Heart right ventricle (tissue), 16 donors: Measurements from ENCODE around the gene ATP2B2. TPM values are rescaled to one million over a fixed set of nuclear protein-coding genes. Genes with fewer than 3 reads are reported as not detected.

Source experiments
- ATAC-seq, 8 donors: fragments of 200-7000 bp; cut with Tn5 transposase; one replicate each; pipeline ENCODE4 v1.9.1; 2020; ENCODE audit warnings: mild to moderate bottlenecking in 8 of 8, moderate library complexity in 8 of 8, moderate number of reproducible peaks in 1 of 8
- DNase-seq, 2 donors: peaks; one replicate each; pipeline ENCODE4 v3.0.0-alpha.2; 2020
- H3K27ac ChIP-seq, 10 donors: fragments of 200-600 bp; sonication (generic) in 2 of 10; one replicate each; pipeline versions ENCODE4 v1.5.0 to v1.8.0; 2020 to 2022; ENCODE audit warnings: mild to moderate bottlenecking in 3 of 10
- H3K27me3 ChIP-seq, 7 donors: fragments of 200-600 bp; one replicate each; pipeline ENCODE4 v1.8.0; 2021 to 2022; ENCODE audit warnings: mild to moderate bottlenecking in 2 of 7
- H3K36me3 ChIP-seq, 9 donors: fragments of 200-600 bp; sonication (generic) in 1 of 9; one replicate each; pipeline versions ENCODE4 v1.5.0 to v1.8.0; 2020 to 2022; ENCODE audit warnings: mild to moderate bottlenecking in 2 of 9
- H3K4me1 ChIP-seq, 9 donors: fragments of 200-600 bp; sonication (generic) in 1 of 9; one replicate each; pipeline versions ENCODE4 v1.5.0 to v1.8.0; 2020 to 2022; ENCODE audit warnings: mild to moderate bottlenecking in 4 of 9
- H3K4me3 ChIP-seq, 10 donors: fragments of 200-600 bp; sonication (generic) in 2 of 10; one replicate each; pipeline versions ENCODE4 v1.5.0 to v1.8.0; 2020 to 2022; ENCODE audit warnings: mild to moderate bottlenecking in 7 of 10, moderate library complexity in 2 of 10
- H3K9me3 ChIP-seq, 11 donors: fragments of 200-600 bp in 10 of 11; sonication (generic) in 2 of 11; one replicate each; pipeline versions ENCODE4 v1.5.0 to v1.8.0; 2013 to 2022; ENCODE audit warnings: mild to moderate bottlenecking in 2 of 11, control low read depth in 1 of 11, moderate library complexity in 1 of 11
- WGBS, 2 donors: extraction: QIAGEN DNeasy Blood & Tissue Kit; methylation state at CpG; one replicate each; pipeline ENCODE4 v1.1.7; 2013; ENCODE audit warnings: inconsistent platforms in 1 of 2; 5-methylcytosine and 5-hydroxymethylcytosine counted together
- intact Hi-C, 10 donors: fragments of 100-400 bp; cut with DNase I; formaldehyde crosslinking; loops; one replicate each; pipeline versions ENCODE4 v1.11.1 to v1.14.2; 2022
- polyA plus RNA-seq, 2 donors: library from polyadenylated mRNA; stranded (reverse); fragments of 200-250 nt; gene quantifications; one replicate each; pipeline ENCODE4 v1.2.3, GENCODE V29; 2013
- total RNA-seq, 10 donors: library from RNA; stranded (reverse); fragmentation: NEBNext Ultra II Directional in 3 of 10; extraction: Animal tissue kit (Norgen Biotek cat#: 25700) in 3 of 10; gene quantifications; one replicate each; pipeline versions ENCODE4 v1.2.1 to v1.2.4, GENCODE V29; 2021 to 2023
- TF ChIP-seq, protein P1 (sequence below), 9 donors: fragments of 200-600 bp; sonication (generic) in 2 of 9; IDR thresholded peaks; one replicate each; pipeline versions ENCODE4 v1.5.0 to v1.8.0; 2021 to 2022; ENCODE audit warnings: antibody characterized with exemption in 9 of 9, mild to moderate bottlenecking in 5 of 9, moderate library complexity in 1 of 9
- donor health status: Arrhythmogenic right ventricular cardiomyopathy.
- donor health status: ischemic (EF 13 %, LVEDD 7.1; RV severe dilation, severe dysfunction).
- donor health status: healthy with polysubstance abuse.
- donor health status: DM: no; HTN: yes; CAD: no.
- donor health status: DM: no; HTN: no; CAD: no.
- donor health status: ischemic (EF 25% LVEDD 6.9; RV normal size, moderate dysfunction).
- donor health status: ischemic (EF 25% LVEDD 5.7; RV mildly dilated, moderate dysfunction).
- donor health status: healthy.
- donor health status: DM: yes; HTN: yes; CAD: no.
- donor health status: Ischemic cardiomyopathy.
- donor health status: ischemic (EF 35%, LVEDD 5.7; RV mildly dilated, moderate dysfunction).
- donor health status: nonischemic (EF 11% LVEDD 7.7; RV severe dilation, severe dysfunction).
- donor health status: DM: yes; HTN: yes; CAD: no.
- donor health status: PGD.
- donor health status: ischemic (EF 29% LVEDD 5.4; RV normal size, mild dysfunction).
- donor health status: nonischemic (EF 23%, LVEDD 6.1; RV moderate dilation, normal function).

Gene ATP2B2
- total and polyA plus RNA-seq, 12 donors = under 0.01 to 0.30 (median 0.11) TPM; not detected in 4

DNA sequence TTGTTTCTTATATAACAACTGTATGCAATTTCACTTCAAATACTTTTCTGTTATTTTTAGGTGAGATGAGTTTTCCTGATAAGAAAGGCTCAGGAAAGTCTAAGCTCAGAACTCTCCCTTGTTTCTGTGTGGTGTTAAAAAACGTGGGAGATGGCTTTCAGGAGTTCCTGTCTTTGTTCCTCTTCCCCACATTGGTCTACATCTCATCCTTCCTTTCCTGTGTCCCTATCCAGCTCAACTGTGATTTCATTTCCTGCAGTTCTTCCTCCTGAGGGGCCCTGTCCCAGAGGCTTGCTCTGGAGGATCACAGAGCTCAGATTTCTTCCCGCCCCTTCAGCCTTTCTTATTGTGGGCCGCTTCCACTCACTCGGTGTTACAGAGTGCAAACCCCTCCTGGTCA, 195.7 kb downstream of the ATP2B2 start:
- peaks cover 0 to 27% (median 6%) of the 10 kb centered on the region in 9 donors for H3K4me1 ChIP-seq
- peak overlapping the region in 2 of 10 donors; percentile 27 to 29 for H3K27ac ChIP-seq
- no peaks in the 10 kb centered on the region for H3K9me3 ChIP-seq
- peak in 6 of 8 donors; percentile 32 to 80 (median 63) for ATAC-seq
- H3K4me3 ChIP-seq = no peak overlapping the region
- H3K36me3 ChIP-seq = peaks cover 0 to 100% (median 35%) of the 10 kb centered on the region in 9 donors
- intact Hi-C loops = no loop called here
- TF ChIP-seq, protein P1, sequence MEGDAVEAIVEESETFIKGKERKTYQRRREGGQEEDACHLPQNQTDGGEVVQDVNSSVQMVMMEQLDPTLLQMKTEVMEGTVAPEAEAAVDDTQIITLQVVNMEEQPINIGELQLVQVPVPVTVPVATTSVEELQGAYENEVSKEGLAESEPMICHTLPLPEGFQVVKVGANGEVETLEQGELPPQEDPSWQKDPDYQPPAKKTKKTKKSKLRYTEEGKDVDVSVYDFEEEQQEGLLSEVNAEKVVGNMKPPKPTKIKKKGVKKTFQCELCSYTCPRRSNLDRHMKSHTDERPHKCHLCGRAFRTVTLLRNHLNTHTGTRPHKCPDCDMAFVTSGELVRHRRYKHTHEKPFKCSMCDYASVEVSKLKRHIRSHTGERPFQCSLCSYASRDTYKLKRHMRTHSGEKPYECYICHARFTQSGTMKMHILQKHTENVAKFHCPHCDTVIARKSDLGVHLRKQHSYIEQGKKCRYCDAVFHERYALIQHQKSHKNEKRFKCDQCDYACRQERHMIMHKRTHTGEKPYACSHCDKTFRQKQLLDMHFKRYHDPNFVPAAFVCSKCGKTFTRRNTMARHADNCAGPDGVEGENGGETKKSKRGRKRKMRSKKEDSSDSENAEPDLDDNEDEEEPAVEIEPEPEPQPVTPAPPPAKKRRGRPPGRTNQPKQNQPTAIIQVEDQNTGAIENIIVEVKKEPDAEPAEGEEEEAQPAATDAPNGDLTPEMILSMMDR (IDR thresholded peaks at IDR 0.05) = no peak
- 47 to 54% methylated on average over 4 of the region's 4 CpGs for WGBS, 2 donors
- DNase-seq = no peak
- no peaks in the 10 kb centered on the region for H3K27me3 ChIP-seq

DNA sequence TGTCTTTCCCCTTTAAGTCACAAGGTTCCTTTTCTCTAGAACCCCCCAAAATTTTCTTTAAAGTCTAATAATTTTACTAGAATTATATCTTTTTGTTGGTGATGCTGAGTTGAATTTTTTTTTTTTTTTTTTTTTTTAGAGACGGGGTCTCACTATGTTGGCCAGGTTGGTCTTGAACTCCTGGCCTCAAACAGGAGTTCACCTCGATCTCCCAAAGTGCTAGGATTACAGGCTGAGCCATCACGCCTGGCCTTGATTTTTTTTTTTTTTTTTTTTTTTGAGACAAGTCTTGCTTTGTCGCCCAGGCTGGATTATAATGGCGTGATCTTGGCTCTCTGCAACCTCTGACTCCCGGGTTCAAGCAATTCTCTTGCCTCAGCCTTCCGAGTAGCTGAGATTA, 196.7 kb downstream of the ATP2B2 start:
- DNase-seq = no peak
- intact Hi-C loops = no loop called here
- H3K36me3 ChIP-seq = peaks cover 0 to 100% (median 45%) of the 10 kb centered on the region in 9 donors
- no peaks in the 10 kb centered on the region for H3K9me3 ChIP-seq
- peak overlapping the region in 1 of 10 donors; percentile 13 for H3K27ac ChIP-seq
- H3K27me3 ChIP-seq = no peaks in the 10 kb centered on the region
- no peak overlapping the region for H3K4me3 ChIP-seq
- H3K4me1 ChIP-seq = peaks cover 0 to 27% (median 6%) of the 10 kb centered on the region in 9 donors
- TF ChIP-seq, protein P1 (IDR thresholded peaks at IDR 0.05) = no peak
- ATAC-seq = no peak
- 97 to 98% methylated on average over 7 of the region's 7 CpGs for WGBS, 2 donors

DNA sequence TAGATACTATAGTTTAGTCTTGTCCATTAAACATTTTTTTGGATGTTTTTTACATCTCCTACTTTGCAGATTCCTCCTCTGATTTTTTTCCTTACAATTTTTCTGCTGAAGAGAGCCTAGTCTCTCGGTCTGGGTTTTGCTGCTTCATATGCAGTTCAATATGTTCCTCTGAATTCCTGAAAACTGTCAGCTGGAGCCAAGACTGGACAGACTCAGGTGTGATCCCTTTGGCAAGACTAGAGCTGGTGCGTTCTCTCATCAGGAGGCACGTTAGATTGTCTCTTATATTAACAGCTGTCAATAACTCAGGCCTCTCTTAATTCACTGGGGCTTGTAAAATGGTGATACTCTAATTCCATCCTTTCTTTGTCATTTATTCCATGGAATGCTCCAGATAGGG, 199.2 kb downstream of the ATP2B2 start:
- ATAC-seq (no peak), DNase-seq (no peak)
- Histone ChIP-seq H3K27me3 (no peaks in the 10 kb centered on the region), H3K4me3 (no peak overlapping the region), H3K4me1 (peaks cover 0 to 17% (median 6%) of the 10 kb centered on the region in 9 donors), H3K9me3 (no peaks in the 10 kb centered on the region), H3K36me3 (peaks cover 0 to 100% (median 37%) of the 10 kb centered on the region in 9 donors), H3K27ac (no peak overlapping the region)
- intact Hi-C loops = no loop called here
- WGBS, 2 donors = 91 to 94% methylated on average over 3 of the region's 3 CpGs
- TF ChIP-seq, protein P1 (IDR thresholded peaks at IDR 0.05) = no peak

- H3K36me3 ChIP-seq = peaks cover 0 to 100% (median 38%) of the 10 kb centered on the region in 9 donors
- DNase-seq (no peak), ATAC-seq (no peak)
- intact Hi-C loops = no loop called here
- TF ChIP-seq, protein P1 (IDR thresholded peaks at IDR 0.05) = no peak
- H3K9me3 ChIP-seq = no peaks in the 10 kb centered on the region
- no peak overlapping the region for H3K27ac ChIP-seq
- 96 to 98% methylated on average over 4 of the region's 4 CpGs for WGBS, 2 donors
- H3K4me1 ChIP-seq = peaks cover 0 to 15% (median 6%) of the 10 kb centered on the region in 9 donors
- no peak overlapping the region for H3K4me3 ChIP-seq
- no peaks in the 10 kb centered on the region for H3K27me3 ChIP-seq
Measured at GRCh38 chr3:10305331-10305902, 200.0 kb downstream of the ATP2B2 start.
